GM21526 (cell line): ENCODE measurements around the gene ADAM12.
"Not testable (repeated sequence)": the region's sequence is repeated elsewhere in the genome, so short reads cannot be mapped to it uniquely, and the experiment has no call there.

Source experiments
- ATAC-seq: cut with Tn5 transposase; IDR thresholded peaks from one replicate; pipeline ENCODE4 v1.9.1; 2021; ENCODE audit warnings: moderate library complexity; ENCODE audit not compliant: unreplicated experiment, low FRiP score

The ADAM12 gene

GRCh38 chr10:126196281-126196680 is 192.0 kb downstream of the ADAM12 start:
- no peak for ATAC-seq

- no peak for ATAC-seq
Measured at GRCh38 chr10:126191192-126191591, 197.1 kb downstream of the ADAM12 start.

- no peak for ATAC-seq
Measured at GRCh38 chr10:126188679-126189200, 199.5 kb downstream of the ADAM12 start.

- no peak for ATAC-seq
Measured at GRCh38 chr10:126187399-126187798, 200.9 kb downstream of the ADAM12 start.

GRCh38 chr10:126186766-126187165 is 201.5 kb downstream of the ADAM12 start:
- no peak for ATAC-seq

- ATAC-seq: no peak
Measured at GRCh38 chr10:126185676-126186447, 202.4 kb downstream of the ADAM12 start.

GRCh38 chr10:126181626-126182025 is 206.7 kb downstream of the ADAM12 start:
- no peak for ATAC-seq

- ATAC-seq: no peak
Measured at GRCh38 chr10:126179637-126180036, 208.6 kb downstream of the ADAM12 start.

GRCh38 chr10:126177417-126178030 is 210.8 kb downstream of the ADAM12 start:
- ATAC-seq: no peak

GRCh38 chr10:126175641-126176262 is 212.5 kb downstream of the ADAM12 start:
- ATAC-seq: no peak

GRCh38 chr10:126172755-126173154 is 215.5 kb downstream of the ADAM12 start:
- not testable (repeated sequence) for ATAC-seq

- no peak for ATAC-seq
Measured at GRCh38 chr10:126171555-126171954, 216.7 kb downstream of the ADAM12 start.

- no peak for ATAC-seq
Measured at GRCh38 chr10:126170776-126171175, 217.5 kb downstream of the ADAM12 start.

GRCh38 chr10:126170371-126170770 is 217.9 kb downstream of the ADAM12 start:
- ATAC-seq: no peak

- ATAC-seq: no peak
Measured at GRCh38 chr10:126169899-126170298, 218.4 kb downstream of the ADAM12 start.

- no peak for ATAC-seq
Measured at GRCh38 chr10:126166797-126167196, 221.5 kb downstream of the ADAM12 start.

GRCh38 chr10:126165874-126166273 is 222.4 kb downstream of the ADAM12 start:
- no peak for ATAC-seq

GRCh38 chr10:126163506-126163905 is 224.8 kb downstream of the ADAM12 start:
- no peak for ATAC-seq

- ATAC-seq: no peak
Measured at GRCh38 chr10:126161691-126162090, 226.6 kb downstream of the ADAM12 start.

GRCh38 chr10:126160971-126161630 is 227.2 kb downstream of the ADAM12 start:
- no peak for ATAC-seq

GRCh38 chr10:126160571-126160970 is 227.7 kb downstream of the ADAM12 start:
- ATAC-seq: no peak
